Measurements from ENCODE around the gene FIGLA.

- TF ChIP-seq CTCF (conservative IDR thresholded peaks at IDR 0.05; ENCODE audit: low read length) (no peak), EZH2phosphoT487 (IDR thresholded peaks at IDR 0.05; ENCODE audit: borderline replicate concordance) (no peak)
Measured at GRCh38 chr2:70733646-70734180, 56.7 kb downstream of the FIGLA start.
